Fibroblast of peridontal ligament (primary cell): ENCODE measurements around the gene CEL.
"Not testable (repeated sequence)": the region's sequence is repeated elsewhere in the genome, so short reads cannot be mapped to it uniquely, and the experiment has no call there.

Source experiments
- DNase-seq: peaks from one replicate; pipeline ENCODE4 v3.0.0-alpha.2; 2010; ENCODE audit errors: extremely low read depth

The CEL gene

GRCh38 chr9:133061764-133062145 lies at the start of gene CEL:
Gene CEL, plus strand, starts transcription at chr9:133061981. Its CDS starts 22 bp downstream, at chr9:133062003.
- not testable (repeated sequence) for DNase-seq

GRCh38 chr9:133014696-133015095 lies 47.1 kb upstream of the CEL start:
- no peak for DNase-seq

DNA sequence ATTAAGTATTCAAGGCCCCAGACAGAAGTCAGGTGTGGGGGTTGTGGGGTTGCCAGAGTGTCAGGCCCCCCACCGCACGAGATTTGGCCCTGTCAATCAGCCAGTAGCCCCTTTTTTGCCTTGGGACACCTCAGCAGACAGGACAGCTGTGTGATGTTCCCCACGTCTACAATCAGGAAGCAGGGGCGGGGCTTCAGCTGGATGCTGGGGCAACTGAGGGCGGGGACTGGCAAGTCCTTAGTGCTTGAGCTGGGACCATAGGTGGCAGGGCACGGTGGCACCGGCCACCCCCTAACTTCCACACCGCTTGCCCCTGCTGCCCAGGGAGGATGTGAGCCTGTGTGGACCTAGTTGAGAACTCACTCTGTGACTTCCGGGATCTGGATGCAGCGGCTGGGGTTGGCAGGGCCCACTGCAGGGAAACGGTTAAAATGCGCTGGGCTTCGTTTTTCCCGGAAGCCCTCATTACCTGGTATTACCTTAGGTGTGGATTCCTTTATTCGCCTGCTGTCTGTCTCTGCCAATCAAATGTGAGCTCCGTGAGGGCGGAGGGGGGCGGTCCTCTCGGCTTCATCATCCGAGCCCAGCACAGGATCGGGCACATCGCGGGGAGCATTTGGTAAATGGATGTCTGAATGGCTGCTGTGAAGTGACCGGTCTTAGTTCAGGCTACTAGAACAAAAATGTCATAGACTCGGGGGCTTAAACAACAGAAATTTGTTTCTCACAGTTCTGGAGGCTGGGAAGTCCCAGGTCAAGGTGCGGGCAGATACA lies 38.5 kb upstream of the CEL start:
- DNase-seq = no peak

DNA sequence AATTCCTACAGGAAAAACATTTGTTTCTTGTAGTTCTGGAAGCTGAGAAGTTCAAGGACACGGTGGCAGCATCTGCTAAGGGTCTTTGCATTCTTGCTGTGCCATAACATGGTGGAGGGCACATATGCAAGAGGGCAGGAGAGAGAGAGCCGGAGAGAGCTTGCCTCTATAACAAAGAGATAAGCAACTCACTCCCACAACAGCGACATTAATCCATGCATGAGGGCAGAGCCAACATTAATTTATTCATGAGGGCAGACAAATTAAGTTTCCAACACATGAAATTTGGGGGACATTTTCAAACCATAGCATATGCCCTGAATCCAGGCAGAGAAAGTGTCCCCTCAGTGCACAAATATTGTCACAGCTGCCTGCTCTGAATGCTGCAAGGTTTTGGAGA lies 35.4 kb upstream of the CEL start:
- no peak for DNase-seq

GRCh38 chr9:133027134-133027533 lies 34.6 kb upstream of the CEL start:
- no peak for DNase-seq

DNA sequence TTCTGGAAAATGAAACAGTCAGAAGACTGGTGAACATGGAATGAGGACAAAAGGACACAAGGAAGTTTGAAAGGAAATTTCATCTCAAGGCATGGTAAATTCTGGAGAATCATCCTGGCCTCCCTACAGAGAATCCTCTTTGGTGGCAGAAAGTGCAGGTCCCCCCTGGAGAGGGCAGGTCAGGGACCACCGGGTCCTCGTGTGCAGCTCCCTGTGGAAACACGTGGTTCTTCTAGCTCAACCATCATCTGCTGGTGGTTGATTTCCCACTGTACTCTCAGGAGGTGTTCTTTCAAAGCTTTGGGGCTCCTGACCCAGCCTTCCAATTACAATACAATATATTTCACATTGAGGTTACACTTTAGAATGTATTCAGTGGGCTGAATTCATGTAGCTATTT lies 33.6 kb upstream of the CEL start:
- no peak for DNase-seq

- DNase-seq = no peak
Measured at GRCh38 chr9:133029994-133030316, 31.8 kb upstream of the CEL start.

- DNase-seq = peak; percentile 99
Measured at GRCh38 chr9:133030317-133031129, 31.3 kb upstream of the CEL start, which contains the start of gene GTF3C5. Gene GTF3C5, plus strand, starts transcription at chr9:133030997. Its CDS starts 15 bp downstream, at chr9:133031012.

DNA sequence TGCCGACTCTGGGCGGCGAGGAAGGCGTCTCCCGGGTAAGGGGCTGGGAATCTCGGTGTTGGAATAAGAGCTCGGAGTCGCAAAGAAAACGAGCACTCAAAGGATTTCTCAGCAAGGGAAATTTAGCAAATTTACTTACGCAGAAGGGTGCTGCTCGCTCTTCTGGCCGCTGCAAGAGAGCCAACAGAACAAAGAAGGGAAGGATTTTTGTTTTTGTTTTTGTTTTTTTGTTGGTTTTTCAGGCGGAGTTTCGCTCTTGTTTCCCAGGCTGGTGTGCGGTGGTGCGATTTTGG lies 30.7 kb upstream of the CEL start:
- no peak for DNase-seq

GRCh38 chr9:133031496-133031911 lies 30.3 kb upstream of the CEL start:
- no peak for DNase-seq

DNA sequence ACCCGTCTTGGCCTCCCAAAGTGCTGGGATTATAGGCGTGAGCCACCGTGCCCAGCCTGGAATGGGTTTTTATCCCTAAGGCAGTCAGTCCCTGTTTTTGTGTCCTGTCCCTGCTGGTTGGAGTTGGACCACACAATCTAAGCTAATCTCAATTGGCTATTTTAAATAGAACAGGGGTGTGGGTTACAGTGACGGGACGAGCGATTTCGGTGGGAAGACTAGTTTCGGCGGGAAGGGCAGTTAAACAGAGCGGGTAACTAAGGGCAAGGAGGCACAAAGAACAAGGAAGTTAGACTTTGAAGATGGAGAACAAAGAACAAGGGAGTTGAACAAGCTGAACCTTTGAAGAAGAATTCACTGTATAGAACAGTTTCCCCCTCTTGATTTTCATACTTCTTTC lies 29.6 kb upstream of the CEL start:
- DNase-seq = no peak

GRCh38 chr9:133035669-133036068 lies 26.1 kb upstream of the CEL start:
- no peak for DNase-seq

DNA sequence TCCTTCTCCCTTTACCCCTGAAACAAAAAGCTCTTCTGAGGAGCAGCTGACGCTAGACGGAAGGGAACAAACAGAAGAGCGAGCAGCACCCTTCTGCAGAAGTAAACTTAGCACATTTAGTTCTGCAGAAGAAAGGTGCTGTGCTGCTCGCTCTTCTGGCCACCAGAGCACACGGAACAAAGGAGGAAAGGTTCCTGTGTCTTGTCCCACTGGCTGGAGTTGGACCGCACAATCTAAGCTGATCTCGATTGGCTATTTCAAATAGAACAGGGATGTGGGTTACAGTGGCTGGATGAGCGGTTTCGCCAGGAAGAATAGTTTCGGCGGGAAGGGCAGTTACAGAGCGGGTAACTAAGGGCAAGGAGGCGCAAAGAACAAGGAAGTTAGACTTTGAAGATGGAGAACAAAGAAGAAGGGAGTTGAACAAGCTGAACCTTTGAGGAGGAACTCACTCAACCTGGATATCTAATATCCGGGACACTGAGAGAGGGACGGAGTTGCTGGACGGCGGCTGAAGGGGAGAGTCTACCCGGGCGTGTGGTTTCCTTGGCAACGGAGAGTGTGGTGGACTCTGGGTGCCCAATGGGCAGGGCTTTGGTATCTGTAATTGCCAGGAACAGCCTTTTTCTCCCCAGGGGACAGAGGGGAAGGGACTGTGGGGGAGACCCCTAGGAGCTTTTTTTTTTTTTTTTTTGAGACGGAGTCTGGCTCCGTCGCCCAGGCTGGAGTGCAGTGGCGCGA lies 23.8 kb upstream of the CEL start:
- no peak for DNase-seq

- peak; percentile 41 for DNase-seq
Measured at GRCh38 chr9:133040892-133041479, 20.8 kb upstream of the CEL start.

- DNase-seq = no peak
Measured at GRCh38 chr9:133041958-133042357, 19.8 kb upstream of the CEL start.

DNA sequence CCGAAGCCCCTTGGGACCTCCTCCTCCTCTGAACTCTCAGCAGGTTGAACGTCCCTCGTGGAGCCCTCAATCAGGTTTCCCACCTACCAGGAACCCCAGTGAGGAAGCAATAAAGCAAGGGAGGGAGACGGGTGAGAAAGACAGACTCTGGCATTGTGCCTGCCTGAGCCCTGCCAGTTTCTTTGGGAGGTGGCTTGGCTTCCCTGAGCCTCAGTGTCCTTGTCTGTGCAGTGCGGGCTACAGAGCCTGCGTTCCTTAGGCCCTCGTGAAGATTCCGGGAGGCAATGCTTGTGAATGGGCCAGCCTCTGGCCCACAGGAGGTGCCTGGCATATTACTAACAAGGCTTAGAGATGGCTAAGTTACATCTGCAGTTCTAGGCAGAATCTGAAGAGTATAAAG lies 19.1 kb upstream of the CEL start:
- DNase-seq = no peak

DNA sequence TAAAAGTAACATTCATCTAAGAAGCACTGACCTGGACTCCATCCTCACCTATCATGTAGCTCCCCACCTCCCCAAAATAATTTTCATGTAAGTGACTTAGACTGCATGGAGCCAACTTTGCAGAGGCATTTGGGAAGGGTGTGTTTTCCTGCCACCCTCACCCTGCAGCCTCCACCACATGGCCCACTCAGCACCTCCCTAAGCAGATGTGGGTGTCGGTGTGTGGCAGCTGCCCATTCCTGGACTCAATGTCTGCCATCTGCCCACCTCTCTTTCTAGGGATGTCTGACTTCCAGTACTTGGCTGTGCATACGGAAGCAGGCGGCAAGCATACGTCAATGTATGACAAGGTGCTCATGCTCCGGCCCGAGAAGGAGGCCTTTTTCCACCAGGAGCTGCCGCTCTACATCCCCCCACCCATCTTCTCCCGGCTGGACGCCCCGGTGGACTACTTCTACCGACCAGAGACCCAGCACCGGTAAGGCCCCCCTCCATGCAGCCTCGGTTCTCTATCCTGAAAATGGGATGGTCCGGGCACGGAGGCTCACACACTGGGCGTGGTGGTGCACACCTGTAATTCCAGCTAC lies 18.2 kb upstream of the CEL start:
- DNase-seq = no peak

GRCh38 chr9:133044125-133044524 lies 17.7 kb upstream of the CEL start:
- no peak for DNase-seq

DNA sequence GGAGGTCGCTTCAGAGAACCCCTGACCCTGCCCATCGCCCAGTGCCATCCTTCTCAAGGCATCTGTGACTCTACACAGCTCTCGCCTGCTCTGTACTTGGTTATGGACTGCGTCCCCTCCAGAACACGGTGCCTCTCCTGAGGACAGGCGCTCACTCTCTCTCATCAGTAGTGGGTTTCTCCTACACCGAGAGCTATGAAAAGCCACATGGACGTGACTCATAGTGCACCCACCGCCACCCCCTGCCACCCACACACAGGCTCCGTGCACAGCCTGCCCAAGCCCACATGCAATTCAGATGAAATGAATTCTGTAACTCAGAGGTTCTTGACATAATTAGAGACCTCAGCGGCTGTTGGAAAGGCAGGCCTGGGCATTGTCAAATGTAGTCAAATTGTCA lies 17.1 kb upstream of the CEL start:
- DNase-seq = no peak

DNA sequence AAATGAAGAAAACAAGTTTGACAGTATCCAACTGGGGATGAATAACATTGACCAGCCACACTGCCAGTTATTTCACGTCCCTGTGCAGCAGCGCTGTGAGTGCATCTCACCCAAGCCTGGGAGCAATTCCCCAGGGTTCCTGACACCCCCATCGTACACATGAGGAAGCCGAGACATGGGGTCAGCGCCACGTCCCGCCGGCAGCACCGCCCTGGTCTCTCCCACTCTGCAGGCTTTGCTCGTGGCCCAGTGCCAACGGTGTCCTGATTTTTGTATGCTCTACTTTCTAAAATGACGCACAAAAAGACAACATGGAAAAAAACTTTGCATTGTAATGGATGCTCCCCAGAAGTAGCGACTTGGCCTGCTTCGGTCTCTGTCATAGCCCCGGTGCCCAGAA lies 16.6 kb upstream of the CEL start:
- DNase-seq = no peak

DNA sequence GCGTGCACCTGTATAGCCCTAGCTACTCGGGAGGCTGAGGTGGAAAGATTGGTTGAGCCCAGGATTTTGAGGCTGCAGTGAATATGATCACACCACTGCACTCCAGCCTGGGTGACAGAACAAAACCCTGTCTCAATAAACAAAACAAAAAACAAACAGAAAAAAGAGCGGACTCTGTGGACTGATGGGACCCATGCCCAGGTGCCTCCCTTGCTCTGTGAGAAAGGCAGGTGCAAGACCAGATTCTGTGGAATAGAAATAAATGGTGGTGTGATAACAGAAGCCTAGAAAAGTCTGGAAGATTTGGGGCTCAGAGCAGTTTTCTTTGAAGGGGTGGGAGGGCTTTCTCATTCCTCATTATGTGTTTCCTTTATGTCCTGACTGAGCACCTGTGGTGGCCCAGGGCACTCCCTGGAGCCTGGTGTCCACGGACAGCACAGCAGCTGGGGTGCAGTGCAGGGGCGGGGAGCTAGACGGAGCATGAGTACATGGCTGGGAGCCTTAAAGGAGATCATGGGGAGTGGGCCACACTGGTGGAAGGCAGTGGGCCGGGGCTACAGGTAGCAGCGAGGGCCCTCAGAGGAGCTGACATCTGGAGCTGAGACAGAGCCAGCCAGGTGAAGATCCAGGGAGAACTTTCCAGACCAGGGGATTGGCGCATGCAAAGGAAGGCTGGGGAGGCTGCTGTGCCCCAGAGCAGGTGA lies 15.4 kb upstream of the CEL start:
- DNase-seq = no peak
